GM18505 (cell line): ENCODE data around the gene ADPRHL1.
"Not testable (repeated sequence)": the region's sequence is repeated elsewhere in the genome, so short reads cannot be mapped to it uniquely, and the experiment has no call there.

Source experiments
- ATAC-seq: cut with Tn5 transposase; IDR thresholded peaks from one replicate; pipeline ENCODE4 v1.9.1; 2021; ENCODE audit not compliant: unreplicated experiment
- POLR2A ChIP-seq: IDR thresholded peaks from 4 replicates; pipeline ENCODE4 v1.6.1; 2011; ENCODE audit warnings: borderline replicate concordance; ENCODE audit not compliant: insufficient read depth, insufficient read length; ENCODE audit errors: extremely low read depth

Gene ADPRHL1

DNA sequence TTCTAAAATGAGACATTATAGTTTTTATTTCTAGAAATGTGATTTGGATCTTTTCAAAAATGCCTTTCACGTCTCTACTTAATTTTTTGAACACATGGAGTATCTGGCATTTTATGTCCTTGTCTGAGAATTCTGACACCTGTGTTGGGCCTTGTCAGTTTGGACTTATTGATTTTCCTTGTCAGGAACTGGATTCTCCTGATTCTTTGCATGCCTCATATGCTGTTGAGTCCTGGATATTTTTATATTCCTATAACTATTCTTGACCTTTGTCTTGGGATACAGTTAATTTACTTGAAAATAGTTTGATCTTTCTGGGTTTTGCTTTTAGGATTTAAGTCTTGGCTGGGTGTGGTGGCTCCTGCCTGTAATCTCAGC, 10.3 kb downstream of the ADPRHL1 start:
- no peak for ATAC-seq
- TF ChIP-seq POLR2A, result no peak

GRCh38 chr13:113442354-113442984, 10.8 kb downstream of the ADPRHL1 start:
- no peak for TF ChIP-seq POLR2A
- no peak for ATAC-seq

GRCh38 chr13:113441661-113442060, 11.6 kb downstream of the ADPRHL1 start:
- TF ChIP-seq POLR2A, result no peak
- ATAC-seq, result no peak

DNA sequence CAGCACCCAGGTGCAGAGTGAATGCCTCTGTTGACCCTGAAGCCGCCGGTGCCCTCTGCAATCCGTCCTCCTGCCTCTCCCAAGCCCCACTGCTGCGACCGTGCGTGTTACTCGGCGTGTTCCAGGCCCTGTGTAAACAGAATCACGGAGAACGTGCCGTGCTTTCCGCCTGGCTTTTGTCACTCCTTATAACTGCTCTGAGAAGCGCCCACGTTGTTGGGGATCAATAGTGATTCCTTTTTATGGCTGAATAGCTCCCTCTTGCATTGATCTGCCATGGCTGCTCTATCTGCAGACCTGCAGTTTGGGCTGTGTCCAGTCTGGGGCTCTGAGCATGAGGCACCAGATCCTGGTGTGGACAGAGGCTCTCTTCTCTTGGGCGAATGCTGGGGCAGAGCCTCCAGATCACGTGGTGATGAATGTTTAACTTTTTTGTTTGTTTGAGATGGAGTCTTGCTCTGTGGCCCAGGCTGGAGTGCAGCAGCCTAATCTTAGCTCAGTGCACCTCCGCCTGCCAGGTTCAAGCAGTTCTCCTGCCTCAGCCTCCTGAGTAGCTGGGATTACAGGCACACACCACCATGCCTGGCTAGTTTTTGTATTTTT, 15.8 kb downstream of the ADPRHL1 start:
- no peak for TF ChIP-seq POLR2A
- ATAC-seq, result no peak

- ATAC-seq, result not testable (repeated sequence)
Measured at GRCh38 chr13:113436866-113437265, 16.4 kb downstream of the ADPRHL1 start.

- ATAC-seq, result not testable (repeated sequence)
Measured at GRCh38 chr13:113435907-113436306, 17.4 kb downstream of the ADPRHL1 start.

DNA sequence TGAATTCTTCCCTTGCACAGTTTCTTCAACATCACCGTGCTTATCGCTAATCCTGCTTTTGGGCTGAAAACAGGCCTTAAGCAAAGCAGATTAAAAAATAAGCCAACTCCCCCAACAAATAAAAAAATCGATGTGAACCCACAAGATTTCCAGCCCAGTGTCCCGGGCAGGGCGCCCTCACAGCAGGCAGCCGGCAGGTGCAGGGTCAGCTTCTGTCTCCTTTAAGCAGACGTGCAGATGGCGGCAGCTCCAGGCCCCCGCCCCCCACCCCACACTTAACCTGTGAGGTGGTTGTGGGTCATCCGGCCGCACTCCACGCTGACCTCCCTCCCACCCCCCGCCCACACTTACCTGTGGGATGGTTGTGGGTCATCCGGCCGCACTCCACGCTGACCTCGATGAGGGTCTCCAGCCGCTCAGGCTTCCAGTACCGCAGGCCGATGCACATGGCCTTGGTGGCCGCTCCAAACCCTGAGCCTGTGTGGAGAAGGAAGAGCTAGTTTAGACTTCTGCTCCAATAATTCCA, 19.8 kb downstream of the ADPRHL1 start:
- ATAC-seq, result no peak
- no peak for TF ChIP-seq POLR2A

- TF ChIP-seq POLR2A, result no peak
- ATAC-seq, result no peak
Measured at GRCh38 chr13:113432506-113433270, 20.6 kb downstream of the ADPRHL1 start.

GRCh38 chr13:113431171-113431570, 22.1 kb downstream of the ADPRHL1 start:
- no peak for ATAC-seq
- TF ChIP-seq POLR2A, result no peak

GRCh38 chr13:113430378-113431110, 22.7 kb downstream of the ADPRHL1 start:
- ATAC-seq, result no peak
- TF ChIP-seq POLR2A, result no peak

DNA sequence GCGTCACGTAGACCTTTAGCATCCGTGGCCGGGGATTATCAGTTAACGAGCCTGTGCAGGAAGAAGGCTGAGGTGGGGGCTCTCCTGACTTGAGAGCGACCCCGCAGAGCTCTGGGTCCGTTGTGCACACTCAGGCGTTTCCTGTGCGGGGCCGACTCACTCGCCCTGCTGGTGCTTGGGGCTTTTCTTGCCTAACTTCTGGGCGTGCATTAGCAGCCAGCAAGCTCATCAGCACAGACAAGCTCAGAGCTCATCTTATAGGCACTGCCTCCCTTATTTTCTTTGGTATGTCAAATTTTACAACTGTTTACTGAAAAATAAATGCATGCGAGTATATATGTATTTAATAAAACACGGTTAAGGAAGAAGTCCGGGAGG, 23.7 kb downstream of the ADPRHL1 start:
- ATAC-seq, result no peak
- TF ChIP-seq POLR2A, result no peak

GRCh38 chr13:113428871-113429607, 24.2 kb downstream of the ADPRHL1 start:
- no peak for ATAC-seq
- TF ChIP-seq POLR2A, result no peak

DNA sequence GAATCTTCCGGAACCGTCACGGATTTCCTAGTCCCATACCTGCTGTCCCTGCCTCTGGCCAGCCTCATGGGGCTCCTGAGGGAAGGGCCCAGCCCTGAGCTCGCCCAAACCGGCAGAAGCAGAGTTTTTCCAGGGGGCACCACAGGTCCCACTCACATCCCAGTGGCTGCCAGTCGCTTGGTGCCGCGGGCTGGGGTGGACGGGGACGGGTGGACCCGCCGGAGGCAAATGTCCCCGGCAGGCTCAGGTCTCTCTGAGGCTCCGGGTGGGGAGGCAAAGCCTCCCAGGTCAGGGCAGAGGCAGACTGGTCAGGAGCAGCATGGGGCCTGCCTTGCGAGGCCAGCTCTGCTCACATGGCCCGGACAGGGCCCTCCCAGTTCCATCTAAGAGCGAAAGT, 24.8 kb downstream of the ADPRHL1 start:
- TF ChIP-seq POLR2A, result no peak
- no peak for ATAC-seq
